Keratinocyte (primary cell): ENCODE measurements around the gene VWA7.

Experiments used
- CTCF ChIP-seq, 3 experiments: IDR thresholded peaks in 1 of 3; conservative IDR thresholded peaks in 1 of 3; optimal IDR thresholded peaks in 1 of 3; 2 replicates in 2 of 3; 3 replicates in 1 of 3; pipeline versions ENCODE3 to v1.5.1; 2011; ENCODE audit warnings: low read length in 3 of 3, mild to moderate bottlenecking in 3 of 3, moderate library complexity in 2 of 3, control low read depth in 1 of 3, inconsistent platforms in 1 of 3; ENCODE audit not compliant: insufficient read depth in 2 of 3; ENCODE audit errors: extremely low read depth in 1 of 3
- EZH2 ChIP-seq: IDR thresholded peaks from one replicate; pipeline ENCODE4 v1.6.1; 2012; ENCODE audit warnings: inconsistent platforms, mild to moderate bottlenecking, low read length, moderate library complexity

GRCh38 chr6:31742894-31743293 is 34.2 kb downstream of the VWA7 start:
- no peak for TF ChIP-seq CTCF (optimal IDR thresholded peaks at IDR 0.05 in 1 of 3, IDR thresholded peaks at IDR 0.05 in 1 of 3, conservative IDR thresholded peaks at IDR 0.05 in 1 of 3; ENCODE audit: extremely low read depth in 1 of 3, insufficient read depth in 2 of 3, low read length in 3 of 3)
- TF ChIP-seq EZH2 = no peak
